Glutamatergic neuron (in vitro differentiated cells): ENCODE results near the gene MARCHF4. TPM values are rescaled to one million over a fixed set of nuclear protein-coding genes. Genes with fewer than 3 reads are reported as not detected.

Source experiments
- DNase-seq: peaks from one replicate; pipeline ENCODE4 v3.0.0; 2022
- H3K27ac Mint-ChIP-seq: one replicate; pipeline ENCODE4 v1.8.0; 2020; ENCODE audit warnings: mild to moderate bottlenecking, mixed read lengths, inconsistent platforms; ENCODE audit not compliant: unreplicated experiment
- H3K27me3 Mint-ChIP-seq: one replicate; pipeline ENCODE4 v1.8.0; 2020; ENCODE audit warnings: mild to moderate bottlenecking, moderate library complexity, mixed read lengths, inconsistent platforms; ENCODE audit not compliant: unreplicated experiment
- H3K36me3 Mint-ChIP-seq: one replicate; pipeline ENCODE4 v1.8.0; 2020; ENCODE audit warnings: mild to moderate bottlenecking, mixed read lengths, inconsistent platforms; ENCODE audit not compliant: unreplicated experiment
- H3K4me1 Mint-ChIP-seq: one replicate; pipeline ENCODE4 v1.8.0; 2020; ENCODE audit warnings: mild to moderate bottlenecking, low read depth, mixed read lengths, inconsistent platforms; ENCODE audit not compliant: unreplicated experiment
- H3K4me3 Mint-ChIP-seq: one replicate; pipeline ENCODE4 v1.8.0; 2020; ENCODE audit warnings: mild to moderate bottlenecking, mixed read lengths, inconsistent platforms; ENCODE audit not compliant: unreplicated experiment
- H3K9me3 Mint-ChIP-seq: one replicate; pipeline ENCODE4 v1.8.0; 2020; ENCODE audit warnings: mild to moderate bottlenecking, moderate library complexity, mixed read lengths, inconsistent platforms; ENCODE audit not compliant: unreplicated experiment
- total RNA-seq: library from RNA; stranded (reverse); fragmentation: NEBNext Ultra II Directional; extraction: Animal tissue kit (Norgen Biotek cat#: 25700); gene quantifications from one replicate; pipeline ENCODE4 v1.2.1, GENCODE V29; 2021; ENCODE audit not compliant: unreplicated experiment
- TF ChIP-seq, protein P1 (sequence below): fragments of 200-600 bp; sonication (generic); IDR thresholded peaks from one replicate; pipeline ENCODE4 v1.5.0; 2021; ENCODE audit not compliant: partially characterized antibody, unreplicated experiment

The MARCHF4 gene
- total RNA-seq, 1 donor from 2014 or later = 26.1 TPM

DNA sequence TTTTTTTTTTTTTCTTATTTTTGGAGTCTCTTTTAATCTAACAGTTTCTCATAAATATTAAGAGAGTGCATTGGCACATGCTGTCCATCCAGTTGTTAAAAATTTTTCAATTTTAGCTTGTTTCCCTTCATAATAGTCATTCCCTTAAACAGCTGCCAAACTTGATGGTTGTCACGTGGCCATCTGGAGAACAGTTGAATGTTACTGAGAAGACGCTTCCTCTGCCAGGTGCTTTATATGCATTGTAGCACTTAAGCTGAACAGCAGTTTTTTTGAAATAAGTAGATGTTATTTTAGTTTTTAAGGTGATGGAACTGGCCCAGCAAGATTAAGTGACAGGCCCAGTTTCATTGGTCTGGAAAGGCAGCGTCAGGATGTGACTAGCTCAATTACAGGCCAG is 43.3 kb upstream of the MARCHF4 start:
- H3K9me3 Mint-ChIP-seq = peaks cover 4% of the 10 kb centered on the region
- no peak overlapping the region for H3K4me3 Mint-ChIP-seq
- TF ChIP-seq, protein P1, sequence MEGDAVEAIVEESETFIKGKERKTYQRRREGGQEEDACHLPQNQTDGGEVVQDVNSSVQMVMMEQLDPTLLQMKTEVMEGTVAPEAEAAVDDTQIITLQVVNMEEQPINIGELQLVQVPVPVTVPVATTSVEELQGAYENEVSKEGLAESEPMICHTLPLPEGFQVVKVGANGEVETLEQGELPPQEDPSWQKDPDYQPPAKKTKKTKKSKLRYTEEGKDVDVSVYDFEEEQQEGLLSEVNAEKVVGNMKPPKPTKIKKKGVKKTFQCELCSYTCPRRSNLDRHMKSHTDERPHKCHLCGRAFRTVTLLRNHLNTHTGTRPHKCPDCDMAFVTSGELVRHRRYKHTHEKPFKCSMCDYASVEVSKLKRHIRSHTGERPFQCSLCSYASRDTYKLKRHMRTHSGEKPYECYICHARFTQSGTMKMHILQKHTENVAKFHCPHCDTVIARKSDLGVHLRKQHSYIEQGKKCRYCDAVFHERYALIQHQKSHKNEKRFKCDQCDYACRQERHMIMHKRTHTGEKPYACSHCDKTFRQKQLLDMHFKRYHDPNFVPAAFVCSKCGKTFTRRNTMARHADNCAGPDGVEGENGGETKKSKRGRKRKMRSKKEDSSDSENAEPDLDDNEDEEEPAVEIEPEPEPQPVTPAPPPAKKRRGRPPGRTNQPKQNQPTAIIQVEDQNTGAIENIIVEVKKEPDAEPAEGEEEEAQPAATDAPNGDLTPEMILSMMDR = no peak
- H3K4me1 Mint-ChIP-seq = peaks cover 24% of the 10 kb centered on the region
- H3K27me3 Mint-ChIP-seq = peaks cover 5% of the 10 kb centered on the region
- H3K36me3 Mint-ChIP-seq = no peaks in the 10 kb centered on the region
- DNase-seq = no peak
- H3K27ac Mint-ChIP-seq = no peak overlapping the region

DNA sequence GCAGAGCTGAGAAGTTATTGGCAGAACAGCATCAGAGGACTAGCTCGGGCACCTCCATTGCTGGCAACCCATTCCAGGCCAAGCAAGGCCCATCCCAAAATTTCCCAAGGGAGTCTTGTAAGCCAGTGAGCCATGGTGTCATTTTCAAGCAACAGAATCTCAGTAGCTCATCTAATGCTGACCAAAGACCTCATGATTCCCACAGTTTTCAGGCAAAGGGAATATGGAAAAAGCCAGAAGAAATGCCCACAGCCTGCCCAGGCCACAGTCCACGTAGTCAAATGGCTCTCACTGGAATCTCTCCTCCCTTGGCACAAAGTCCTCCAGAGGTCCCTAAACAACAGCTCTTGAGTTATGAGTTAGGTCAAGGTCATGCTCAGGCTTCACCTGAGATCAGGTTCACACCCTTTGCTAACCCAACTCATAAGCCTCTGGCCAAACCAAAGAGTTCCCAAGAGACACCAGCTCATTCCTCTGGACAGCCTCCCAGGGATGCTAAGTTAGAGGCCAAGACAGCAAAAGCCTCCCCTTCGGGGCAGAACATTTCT is 42.6 kb upstream of the MARCHF4 start:
- H3K36me3 Mint-ChIP-seq = no peaks in the 10 kb centered on the region
- H3K9me3 Mint-ChIP-seq = peaks cover 4% of the 10 kb centered on the region
- DNase-seq = no peak
- H3K27me3 Mint-ChIP-seq = peaks cover 5% of the 10 kb centered on the region
- TF ChIP-seq, protein P1 = no peak
- H3K4me1 Mint-ChIP-seq = peaks cover 24% of the 10 kb centered on the region
- no peak overlapping the region for H3K27ac Mint-ChIP-seq
- H3K4me3 Mint-ChIP-seq = no peak overlapping the region

DNA sequence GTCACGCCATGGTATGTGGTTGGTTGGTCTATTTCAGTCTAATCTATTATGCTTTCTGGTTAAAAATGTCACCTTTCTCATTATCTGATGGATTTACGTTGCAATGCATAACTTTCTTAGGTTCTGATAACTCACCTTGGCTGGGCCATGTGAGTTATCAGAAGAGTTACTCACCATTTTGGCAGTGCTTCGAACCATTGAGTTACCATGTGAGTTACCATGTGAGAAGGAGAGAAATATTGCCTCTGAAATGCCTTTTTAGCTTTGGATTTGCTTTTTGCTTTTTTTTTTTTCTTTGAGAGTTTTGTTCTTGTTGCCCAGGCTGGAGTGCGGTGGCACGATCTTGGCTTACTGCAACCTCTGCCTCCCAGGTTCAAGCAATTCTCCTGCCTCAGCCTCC is 41.6 kb upstream of the MARCHF4 start:
- peaks cover 4% of the 10 kb centered on the region for H3K9me3 Mint-ChIP-seq
- TF ChIP-seq, protein P1 = no peak
- peaks cover 5% of the 10 kb centered on the region for H3K27me3 Mint-ChIP-seq
- H3K4me1 Mint-ChIP-seq = peaks cover 28% of the 10 kb centered on the region
- no peak for DNase-seq
- no peaks in the 10 kb centered on the region for H3K36me3 Mint-ChIP-seq
- H3K27ac Mint-ChIP-seq = peak overlapping the region; percentile 96
- peak overlapping the region; percentile 90 for H3K4me3 Mint-ChIP-seq

DNA sequence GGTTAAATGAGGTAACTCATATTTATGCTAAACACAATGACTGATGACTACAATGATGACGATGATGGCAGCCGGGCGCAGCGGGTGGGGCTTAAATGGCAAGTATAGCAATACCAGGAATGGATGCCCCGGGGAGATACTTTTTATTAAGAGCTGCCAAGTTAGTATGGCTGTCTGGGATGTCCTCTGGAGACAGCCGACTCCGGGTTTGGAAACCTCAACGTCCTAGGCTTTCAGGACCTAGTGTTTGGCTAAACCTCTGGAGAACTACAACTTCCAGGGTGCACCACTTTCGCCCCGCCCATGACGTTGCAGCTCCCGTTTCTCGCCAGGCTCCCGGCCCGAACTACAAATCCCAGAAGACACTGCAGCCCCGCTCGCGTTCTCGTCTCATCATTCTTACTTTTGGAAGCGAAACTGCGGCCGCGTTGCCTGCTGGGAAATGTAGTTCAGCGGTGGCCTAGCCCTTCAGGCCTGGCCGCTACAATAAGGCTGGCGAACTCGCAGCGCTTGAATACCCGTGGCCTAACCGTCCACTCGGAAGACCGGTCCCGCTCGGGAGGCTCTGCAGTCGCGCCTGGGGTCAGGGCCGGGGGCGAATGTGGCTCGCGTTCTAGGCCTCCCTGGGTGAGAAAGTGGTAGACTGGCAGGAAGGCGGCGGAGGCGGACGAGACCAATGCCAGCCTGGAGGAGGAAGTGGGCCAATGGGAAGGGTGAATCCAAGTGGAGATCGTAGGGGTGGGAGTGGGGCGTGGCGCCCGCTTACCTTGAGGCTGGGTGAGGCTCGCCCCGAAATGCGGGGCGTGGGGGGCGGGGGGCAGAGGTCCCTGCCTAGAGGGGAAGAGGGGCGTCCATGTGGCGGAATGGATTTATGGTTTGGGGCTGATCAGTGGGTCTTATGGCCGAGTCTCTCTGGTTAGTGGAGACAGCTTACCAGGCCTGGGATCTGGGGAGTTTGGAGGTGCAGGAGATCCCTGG is 40.0 kb upstream of the MARCHF4 start, which contains the start of gene SMARCAL1:
Gene SMARCAL1 (plus strand): TSS at position 463 of the 978 bp plus-strand sequence. CDS start 2,221 bp downstream, outside the sequence.
- Mint-ChIP-seq H3K9me3 (peaks cover 4% of the 10 kb centered on the region), H3K27me3 (peaks cover 5% of the 10 kb centered on the region), H3K27ac (peak within 1 kb of the TSS; percentile 96), H3K4me1 (peaks cover 35% of the 10 kb centered on the region), H3K36me3 (no peaks in the 10 kb centered on the region), H3K4me3 (peak within 1 kb of the TSS; percentile 90)
- TF ChIP-seq, protein P1 = no peak
- DNase-seq = peak; percentile 99
